Activated naive CD8-positive, alpha-beta T cell treated with anti-CD3 and anti-CD28 coated beads for 36 hours (primary cell): ENCODE data around the gene KIAA1755. TPM values are rescaled to one million over a fixed set of nuclear protein-coding genes. Genes with fewer than 3 reads are reported as not detected.

Source experiments
- DNase-seq: peaks from one replicate; pipeline ENCODE4 v3.0.0; 2021
- H3K27ac Mint-ChIP-seq: one replicate; pipeline ENCODE4 v1.8.0; 2022; ENCODE audit warnings: mild to moderate bottlenecking, moderate library complexity, mixed read lengths
- H3K27me3 Mint-ChIP-seq: one replicate; pipeline ENCODE4 v1.8.0; 2022; ENCODE audit warnings: mild to moderate bottlenecking, mixed read lengths
- H3K36me3 Mint-ChIP-seq: one replicate; pipeline ENCODE4 v1.8.0; 2021; ENCODE audit warnings: mild to moderate bottlenecking, mixed read lengths
- H3K4me1 Mint-ChIP-seq: one replicate; pipeline ENCODE4 v1.8.0; 2021; ENCODE audit warnings: mixed read lengths
- H3K4me3 Mint-ChIP-seq: one replicate; pipeline ENCODE4 v1.8.0; 2022; ENCODE audit warnings: mild to moderate bottlenecking, moderate library complexity, mixed read lengths
- H3K9me3 Mint-ChIP-seq: one replicate; pipeline ENCODE4 v1.8.0; 2022; ENCODE audit warnings: mixed read lengths
- total RNA-seq, 2 experiments: library from RNA; stranded (reverse); gene quantifications; one replicate each; pipeline ENCODE4 v1.2.3, GENCODE V29; 2021

The KIAA1755 gene
- total RNA-seq, 2 experiments from 2014 or later, result not detected

- peaks cover 17% of the 10 kb centered on the region for H3K27me3 Mint-ChIP-seq
- DNase-seq, result no peak
- H3K27ac Mint-ChIP-seq, result no peak overlapping the region
- H3K9me3 Mint-ChIP-seq, result peaks cover 22% of the 10 kb centered on the region
- H3K4me1 Mint-ChIP-seq, result no peaks in the 10 kb centered on the region
- H3K36me3 Mint-ChIP-seq, result peaks cover 1% of the 10 kb centered on the region
- no peak overlapping the region for H3K4me3 Mint-ChIP-seq
Observed at GRCh38 chr20:38246357-38247165, 14.0 kb downstream of the KIAA1755 start.

- Mint-ChIP-seq H3K27me3 (peaks cover 17% of the 10 kb centered on the region), H3K36me3 (peaks cover 1% of the 10 kb centered on the region), H3K4me1 (no peaks in the 10 kb centered on the region), H3K4me3 (no peak overlapping the region), H3K27ac (no peak overlapping the region), H3K9me3 (peaks cover 23% of the 10 kb centered on the region)
- no peak for DNase-seq
Observed at GRCh38 chr20:38245753-38246152, 14.8 kb downstream of the KIAA1755 start.

DNA sequence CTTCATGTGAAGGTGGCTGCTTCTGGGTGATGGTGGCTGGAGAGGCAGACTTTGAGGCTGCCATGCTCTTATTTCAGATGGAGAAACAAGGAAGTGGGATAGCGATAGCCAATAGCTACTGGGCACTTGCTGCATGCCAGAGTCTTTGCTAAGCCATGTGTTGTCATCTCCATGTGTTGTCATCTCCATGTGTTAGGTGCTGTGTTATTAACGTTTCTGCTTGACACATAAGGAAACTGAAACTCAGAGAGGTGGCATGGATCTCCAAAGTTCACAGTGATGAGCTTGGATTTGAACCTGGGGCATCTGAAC is 16.9 kb downstream of the KIAA1755 start:
- H3K9me3 Mint-ChIP-seq, result peaks cover 23% of the 10 kb centered on the region
- H3K36me3 Mint-ChIP-seq, result peaks cover 1% of the 10 kb centered on the region
- H3K27me3 Mint-ChIP-seq, result peaks cover 23% of the 10 kb centered on the region
- no peak overlapping the region for H3K4me3 Mint-ChIP-seq
- no peak overlapping the region for H3K27ac Mint-ChIP-seq
- DNase-seq, result no peak
- no peaks in the 10 kb centered on the region for H3K4me1 Mint-ChIP-seq

- H3K9me3 Mint-ChIP-seq, result peaks cover 23% of the 10 kb centered on the region
- H3K27ac Mint-ChIP-seq, result no peak overlapping the region
- no peaks in the 10 kb centered on the region for H3K4me1 Mint-ChIP-seq
- H3K4me3 Mint-ChIP-seq, result no peak overlapping the region
- peak; percentile 35 for DNase-seq
- peaks cover 23% of the 10 kb centered on the region for H3K27me3 Mint-ChIP-seq
- H3K36me3 Mint-ChIP-seq, result peaks cover 1% of the 10 kb centered on the region
Observed at GRCh38 chr20:38242848-38243708, 17.5 kb downstream of the KIAA1755 start.

GRCh38 chr20:38241201-38241600 is 19.3 kb downstream of the KIAA1755 start:
- H3K27ac Mint-ChIP-seq, result no peak overlapping the region
- H3K27me3 Mint-ChIP-seq, result peaks cover 13% of the 10 kb centered on the region
- peaks cover 1% of the 10 kb centered on the region for H3K36me3 Mint-ChIP-seq
- no peaks in the 10 kb centered on the region for H3K4me1 Mint-ChIP-seq
- H3K4me3 Mint-ChIP-seq, result no peak overlapping the region
- DNase-seq, result no peak
- peaks cover 23% of the 10 kb centered on the region for H3K9me3 Mint-ChIP-seq

- Mint-ChIP-seq H3K4me3 (no peak overlapping the region), H3K27ac (no peak overlapping the region), H3K36me3 (no peaks in the 10 kb centered on the region), H3K4me1 (no peaks in the 10 kb centered on the region), H3K9me3 (peaks cover 20% of the 10 kb centered on the region), H3K27me3 (peaks cover 13% of the 10 kb centered on the region)
- no peak for DNase-seq
Observed at GRCh38 chr20:38239441-38239840, 21.1 kb downstream of the KIAA1755 start.

GRCh38 chr20:38238829-38239228 is 21.7 kb downstream of the KIAA1755 start:
- Mint-ChIP-seq H3K4me1 (no peaks in the 10 kb centered on the region), H3K4me3 (no peak overlapping the region), H3K27ac (no peak overlapping the region), H3K27me3 (peaks cover 13% of the 10 kb centered on the region), H3K9me3 (peaks cover 18% of the 10 kb centered on the region), H3K36me3 (no peaks in the 10 kb centered on the region)
- no peak for DNase-seq

DNA sequence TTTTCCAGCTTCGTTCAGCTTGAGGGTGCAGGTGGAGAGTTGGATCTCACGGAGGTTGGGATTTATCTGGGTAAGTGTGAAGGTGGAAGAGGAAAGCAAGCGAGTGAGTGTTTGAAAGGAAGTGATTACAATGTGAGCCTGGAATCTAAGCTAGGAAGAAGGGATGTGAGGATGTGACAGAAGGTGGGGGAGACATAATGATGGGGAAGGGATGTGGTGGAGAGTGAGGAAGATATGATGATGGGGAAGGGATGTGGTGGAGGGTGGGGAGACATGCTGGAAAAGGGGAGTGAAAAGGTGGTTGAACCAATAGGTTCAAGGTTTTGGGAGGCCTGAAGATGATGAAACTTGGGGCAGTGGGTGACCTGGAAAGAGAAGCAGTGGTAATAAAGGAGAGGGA is 23.2 kb downstream of the KIAA1755 start:
- Mint-ChIP-seq H3K36me3 (no peaks in the 10 kb centered on the region), H3K4me1 (no peaks in the 10 kb centered on the region), H3K27ac (no peak overlapping the region), H3K4me3 (no peak overlapping the region), H3K27me3 (peaks cover 13% of the 10 kb centered on the region), H3K9me3 (peaks cover 9% of the 10 kb centered on the region)
- DNase-seq, result no peak

GRCh38 chr20:38231531-38232121 is 28.9 kb downstream of the KIAA1755 start:
- H3K4me1 Mint-ChIP-seq, result no peaks in the 10 kb centered on the region
- H3K9me3 Mint-ChIP-seq, result no peaks in the 10 kb centered on the region
- no peak overlapping the region for H3K4me3 Mint-ChIP-seq
- no peak overlapping the region for H3K27ac Mint-ChIP-seq
- DNase-seq, result no peak
- no peaks in the 10 kb centered on the region for H3K36me3 Mint-ChIP-seq
- peaks cover 15% of the 10 kb centered on the region for H3K27me3 Mint-ChIP-seq

GRCh38 chr20:38230957-38231526 is 29.5 kb downstream of the KIAA1755 start:
- H3K4me3 Mint-ChIP-seq, result no peak overlapping the region
- DNase-seq, result no peak
- peaks cover 15% of the 10 kb centered on the region for H3K27me3 Mint-ChIP-seq
- no peak overlapping the region for H3K27ac Mint-ChIP-seq
- no peaks in the 10 kb centered on the region for H3K36me3 Mint-ChIP-seq
- no peaks in the 10 kb centered on the region for H3K4me1 Mint-ChIP-seq
- H3K9me3 Mint-ChIP-seq, result no peaks in the 10 kb centered on the region

DNA sequence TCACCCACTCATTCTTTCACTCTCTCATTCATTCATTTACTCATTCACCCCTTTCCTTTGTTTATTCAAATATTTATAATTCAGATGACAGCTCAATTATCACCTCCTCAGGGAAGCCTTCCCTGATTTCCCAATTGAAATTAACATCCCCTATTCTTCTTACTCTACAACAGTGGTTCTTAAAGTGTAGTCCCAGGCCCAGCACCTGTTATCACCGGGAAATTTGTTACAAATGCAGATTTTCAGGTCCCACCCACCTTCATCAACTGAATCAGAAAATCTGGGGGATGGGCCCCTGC is 30.3 kb downstream of the KIAA1755 start:
- Mint-ChIP-seq H3K4me1 (no peaks in the 10 kb centered on the region), H3K27me3 (peaks cover 15% of the 10 kb centered on the region), H3K27ac (no peak overlapping the region), H3K36me3 (no peaks in the 10 kb centered on the region), H3K9me3 (no peaks in the 10 kb centered on the region), H3K4me3 (no peak overlapping the region)
- DNase-seq, result no peak

GRCh38 chr20:38229376-38230252 is 30.9 kb downstream of the KIAA1755 start:
- no peaks in the 10 kb centered on the region for H3K36me3 Mint-ChIP-seq
- no peak for DNase-seq
- no peaks in the 10 kb centered on the region for H3K4me1 Mint-ChIP-seq
- H3K27ac Mint-ChIP-seq, result no peak overlapping the region
- no peaks in the 10 kb centered on the region for H3K9me3 Mint-ChIP-seq
- H3K4me3 Mint-ChIP-seq, result no peak overlapping the region
- peaks cover 15% of the 10 kb centered on the region for H3K27me3 Mint-ChIP-seq

DNA sequence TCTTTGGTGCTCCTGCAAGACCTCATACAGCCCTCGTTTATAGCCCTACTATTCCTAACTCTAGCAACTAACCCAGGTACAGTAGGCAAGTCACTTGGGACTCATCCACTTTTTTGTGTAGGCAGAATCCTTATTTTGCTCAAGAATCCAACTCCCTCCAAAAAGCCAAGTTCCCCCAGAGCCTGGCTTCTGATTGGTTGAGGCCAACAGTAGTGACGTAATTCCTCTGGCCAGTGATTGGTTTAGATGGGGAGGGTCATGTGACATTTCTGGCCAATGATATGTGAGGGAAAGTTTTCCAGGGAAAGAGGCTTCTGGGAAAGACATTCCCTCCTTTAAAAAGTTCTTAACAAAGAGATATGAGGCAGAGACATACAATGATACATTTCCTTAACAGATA is 32.1 kb downstream of the KIAA1755 start:
- Mint-ChIP-seq H3K9me3 (no peaks in the 10 kb centered on the region), H3K4me3 (no peak overlapping the region), H3K27me3 (peaks cover 15% of the 10 kb centered on the region), H3K27ac (no peak overlapping the region), H3K36me3 (no peaks in the 10 kb centered on the region), H3K4me1 (no peaks in the 10 kb centered on the region)
- no peak for DNase-seq

DNA sequence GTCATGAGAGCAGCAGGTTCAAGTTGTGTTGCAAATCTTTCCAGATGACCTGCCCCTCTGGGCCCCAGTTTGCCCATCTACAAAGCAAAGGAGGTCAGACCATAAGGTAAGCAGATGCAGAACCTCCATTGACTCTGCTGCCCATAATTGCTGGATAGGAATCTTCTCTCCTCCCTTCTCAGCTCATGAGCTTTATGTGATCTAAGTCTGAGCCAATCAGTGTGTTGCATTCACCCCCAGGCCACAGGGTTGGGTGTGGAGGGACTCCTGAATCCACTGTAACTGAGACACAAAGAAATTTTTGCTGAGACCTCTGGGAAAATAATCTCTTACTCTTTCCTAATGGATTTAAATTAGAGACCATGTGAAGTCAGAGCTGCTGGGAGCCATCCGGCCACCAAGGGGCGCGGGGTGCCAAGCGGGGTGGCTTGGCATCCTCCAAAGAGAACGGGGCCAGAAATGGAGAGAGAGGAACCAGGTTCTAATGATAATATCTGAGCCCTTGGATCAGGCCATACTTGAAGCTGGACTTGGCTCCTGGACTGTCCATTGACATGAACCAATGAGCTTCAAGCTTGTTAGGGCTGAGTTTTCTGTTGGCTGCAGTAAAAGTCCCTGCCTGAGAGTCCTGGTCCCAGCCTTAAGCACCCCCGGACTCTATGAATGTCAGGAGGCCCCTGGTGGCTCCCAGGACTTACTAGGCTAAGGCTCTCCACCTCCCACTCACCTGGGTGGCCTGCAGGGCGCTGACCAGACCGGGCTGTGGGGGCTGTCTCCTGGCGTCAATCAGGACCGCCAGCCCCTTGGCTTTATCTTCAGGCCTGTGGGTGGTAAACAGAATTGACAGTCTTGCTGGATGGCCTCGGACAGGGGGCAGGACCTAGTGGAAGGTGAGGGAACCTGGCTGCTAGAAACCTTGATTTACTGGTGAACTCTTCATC is 32.8 kb downstream of the KIAA1755 start:
- DNase-seq, result no peak
- H3K27ac Mint-ChIP-seq, result no peak overlapping the region
- H3K4me1 Mint-ChIP-seq, result no peaks in the 10 kb centered on the region
- H3K9me3 Mint-ChIP-seq, result no peaks in the 10 kb centered on the region
- H3K36me3 Mint-ChIP-seq, result no peaks in the 10 kb centered on the region
- no peak overlapping the region for H3K4me3 Mint-ChIP-seq
- H3K27me3 Mint-ChIP-seq, result peaks cover 15% of the 10 kb centered on the region
